ENCODE results near the gene SPTBN1.

DNA sequence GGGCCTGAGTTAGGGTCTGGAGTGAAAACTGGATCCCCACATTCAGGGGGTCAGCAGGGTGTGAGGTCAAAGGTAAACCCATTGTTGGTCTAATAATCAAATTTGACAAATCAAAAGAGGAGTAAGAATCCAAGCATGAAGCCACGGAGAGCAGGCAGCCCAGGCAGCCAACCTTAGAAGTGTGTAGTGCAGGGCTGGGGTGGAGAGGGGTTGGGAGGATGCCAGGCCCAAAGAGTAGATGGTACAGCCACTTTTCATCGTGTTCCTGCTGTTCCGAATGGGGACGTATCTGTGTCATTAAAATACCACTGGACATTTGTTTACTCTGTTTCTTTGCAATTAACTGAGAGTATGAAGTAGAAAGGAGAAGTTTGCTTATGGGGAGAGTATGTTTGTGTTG is 16.5 kb upstream of the SPTBN1 start:
- TF ChIP-seq, protein P1, sequence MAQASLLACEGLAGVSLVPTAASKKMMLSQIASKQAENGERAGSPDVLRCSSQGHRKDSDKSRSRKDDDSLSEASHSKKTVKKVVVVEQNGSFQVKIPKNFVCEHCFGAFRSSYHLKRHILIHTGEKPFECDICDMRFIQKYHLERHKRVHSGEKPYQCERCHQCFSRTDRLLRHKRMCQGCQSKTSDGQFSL (CRISPR knock-in tag; IDR thresholded peaks at IDR 0.05), result no peak
- TF ChIP-seq, protein P2, sequence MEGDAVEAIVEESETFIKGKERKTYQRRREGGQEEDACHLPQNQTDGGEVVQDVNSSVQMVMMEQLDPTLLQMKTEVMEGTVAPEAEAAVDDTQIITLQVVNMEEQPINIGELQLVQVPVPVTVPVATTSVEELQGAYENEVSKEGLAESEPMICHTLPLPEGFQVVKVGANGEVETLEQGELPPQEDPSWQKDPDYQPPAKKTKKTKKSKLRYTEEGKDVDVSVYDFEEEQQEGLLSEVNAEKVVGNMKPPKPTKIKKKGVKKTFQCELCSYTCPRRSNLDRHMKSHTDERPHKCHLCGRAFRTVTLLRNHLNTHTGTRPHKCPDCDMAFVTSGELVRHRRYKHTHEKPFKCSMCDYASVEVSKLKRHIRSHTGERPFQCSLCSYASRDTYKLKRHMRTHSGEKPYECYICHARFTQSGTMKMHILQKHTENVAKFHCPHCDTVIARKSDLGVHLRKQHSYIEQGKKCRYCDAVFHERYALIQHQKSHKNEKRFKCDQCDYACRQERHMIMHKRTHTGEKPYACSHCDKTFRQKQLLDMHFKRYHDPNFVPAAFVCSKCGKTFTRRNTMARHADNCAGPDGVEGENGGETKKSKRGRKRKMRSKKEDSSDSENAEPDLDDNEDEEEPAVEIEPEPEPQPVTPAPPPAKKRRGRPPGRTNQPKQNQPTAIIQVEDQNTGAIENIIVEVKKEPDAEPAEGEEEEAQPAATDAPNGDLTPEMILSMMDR (CRISPR knock-in tag; IDR thresholded peaks at IDR 0.05), result no peak
- TF ChIP-seq MEF2D (CRISPR knock-in tag; IDR thresholded peaks at IDR 0.05) (no peak), NR3C1 (CRISPR knock-in tag; IDR thresholded peaks at IDR 0.05) (no peak), RAD21 (CRISPR knock-in tag; IDR thresholded peaks at IDR 0.05) (no peak), MYC (CRISPR knock-in tag; IDR thresholded peaks at IDR 0.05; ENCODE audit: borderline replicate concordance) (no peak), TARDBP (CRISPR knock-in tag; IDR thresholded peaks at IDR 0.05) (no peak), MYNN (CRISPR knock-in tag; IDR thresholded peaks at IDR 0.05; ENCODE audit: low read depth) (no peak)
- TF ChIP-seq, protein P3, sequence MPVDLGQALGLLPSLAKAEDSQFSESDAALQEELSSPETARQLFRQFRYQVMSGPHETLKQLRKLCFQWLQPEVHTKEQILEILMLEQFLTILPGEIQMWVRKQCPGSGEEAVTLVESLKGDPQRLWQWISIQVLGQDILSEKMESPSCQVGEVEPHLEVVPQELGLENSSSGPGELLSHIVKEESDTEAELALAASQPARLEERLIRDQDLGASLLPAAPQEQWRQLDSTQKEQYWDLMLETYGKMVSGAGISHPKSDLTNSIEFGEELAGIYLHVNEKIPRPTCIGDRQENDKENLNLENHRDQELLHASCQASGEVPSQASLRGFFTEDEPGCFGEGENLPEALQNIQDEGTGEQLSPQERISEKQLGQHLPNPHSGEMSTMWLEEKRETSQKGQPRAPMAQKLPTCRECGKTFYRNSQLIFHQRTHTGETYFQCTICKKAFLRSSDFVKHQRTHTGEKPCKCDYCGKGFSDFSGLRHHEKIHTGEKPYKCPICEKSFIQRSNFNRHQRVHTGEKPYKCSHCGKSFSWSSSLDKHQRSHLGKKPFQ (CRISPR knock-in tag; IDR thresholded peaks at IDR 0.05; ENCODE audit: insufficient replicate concordance), result no peak
- TF ChIP-seq, protein P4, sequence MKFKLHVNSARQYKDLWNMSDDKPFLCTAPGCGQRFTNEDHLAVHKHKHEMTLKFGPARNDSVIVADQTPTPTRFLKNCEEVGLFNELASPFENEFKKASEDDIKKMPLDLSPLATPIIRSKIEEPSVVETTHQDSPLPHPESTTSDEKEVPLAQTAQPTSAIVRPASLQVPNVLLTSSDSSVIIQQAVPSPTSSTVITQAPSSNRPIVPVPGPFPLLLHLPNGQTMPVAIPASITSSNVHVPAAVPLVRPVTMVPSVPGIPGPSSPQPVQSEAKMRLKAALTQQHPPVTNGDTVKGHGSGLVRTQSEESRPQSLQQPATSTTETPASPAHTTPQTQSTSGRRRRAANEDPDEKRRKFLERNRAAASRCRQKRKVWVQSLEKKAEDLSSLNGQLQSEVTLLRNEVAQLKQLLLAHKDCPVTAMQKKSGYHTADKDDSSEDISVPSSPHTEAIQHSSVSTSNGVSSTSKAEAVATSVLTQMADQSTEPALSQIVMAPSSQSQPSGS (CRISPR knock-in tag; IDR thresholded peaks at IDR 0.05), result no peak
- TF ChIP-seq, protein P5, sequence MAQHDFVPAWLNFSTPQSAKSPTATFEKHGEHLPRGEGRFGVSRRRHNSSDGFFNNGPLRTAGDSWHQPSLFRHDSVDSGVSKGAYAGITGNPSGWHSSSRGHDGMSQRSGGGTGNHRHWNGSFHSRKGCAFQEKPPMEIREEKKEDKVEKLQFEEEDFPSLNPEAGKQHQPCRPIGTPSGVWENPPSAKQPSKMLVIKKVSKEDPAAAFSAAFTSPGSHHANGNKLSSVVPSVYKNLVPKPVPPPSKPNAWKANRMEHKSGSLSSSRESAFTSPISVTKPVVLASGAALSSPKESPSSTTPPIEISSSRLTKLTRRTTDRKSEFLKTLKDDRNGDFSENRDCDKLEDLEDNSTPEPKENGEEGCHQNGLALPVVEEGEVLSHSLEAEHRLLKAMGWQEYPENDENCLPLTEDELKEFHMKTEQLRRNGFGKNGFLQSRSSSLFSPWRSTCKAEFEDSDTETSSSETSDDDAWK (CRISPR knock-in tag; IDR thresholded peaks at IDR 0.05), result no peak
